Measurements from ENCODE around the gene TNIP2.
"Not testable (repeated sequence)": the region's sequence is repeated elsewhere in the genome, so short reads cannot be mapped to it uniquely, and the experiment has no call there.

Gene TNIP2

DNA sequence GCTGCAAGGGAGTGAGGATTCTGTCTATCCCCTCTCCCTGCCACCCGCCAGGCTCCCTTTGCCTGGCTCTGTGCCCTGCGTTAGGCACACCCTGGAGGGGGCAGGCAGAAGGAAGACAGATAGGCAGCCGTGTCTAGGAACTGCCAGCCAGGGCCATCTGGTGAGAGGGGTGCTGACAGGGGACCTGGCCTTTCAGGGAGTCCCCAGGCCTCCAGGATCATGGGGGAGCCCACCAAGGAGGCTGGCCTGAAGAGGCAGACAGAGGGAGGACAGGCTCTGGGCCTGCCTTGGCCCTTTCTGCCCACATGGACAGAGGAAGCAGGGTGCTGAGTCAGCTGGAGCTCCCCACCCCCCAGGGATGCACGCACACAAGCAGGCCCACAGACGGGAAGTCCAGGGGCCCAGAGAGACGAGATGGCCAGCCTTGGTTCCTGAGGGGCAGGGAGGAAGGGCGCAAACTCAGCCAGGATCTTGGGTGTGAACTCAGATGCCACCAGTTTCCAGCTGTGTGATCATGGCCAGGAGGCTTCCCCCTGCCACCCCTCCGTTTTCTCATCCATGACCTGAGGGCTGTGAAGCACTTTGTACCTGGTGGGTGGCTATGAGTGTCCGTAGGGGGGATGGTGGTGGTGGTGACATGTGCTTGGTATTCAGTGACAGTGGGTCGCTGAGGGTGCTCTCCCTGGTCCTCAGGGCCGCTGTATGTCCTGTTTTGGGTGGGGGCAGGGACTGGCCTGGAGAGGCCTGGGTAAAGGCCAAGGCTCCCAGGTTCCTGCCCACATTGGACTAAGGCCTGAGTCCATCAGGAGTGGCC lies 38.6 kb upstream of the TNIP2 start:
- DNase-seq (ENCODE audit: low read depth, low spot score): no peak

DNA sequence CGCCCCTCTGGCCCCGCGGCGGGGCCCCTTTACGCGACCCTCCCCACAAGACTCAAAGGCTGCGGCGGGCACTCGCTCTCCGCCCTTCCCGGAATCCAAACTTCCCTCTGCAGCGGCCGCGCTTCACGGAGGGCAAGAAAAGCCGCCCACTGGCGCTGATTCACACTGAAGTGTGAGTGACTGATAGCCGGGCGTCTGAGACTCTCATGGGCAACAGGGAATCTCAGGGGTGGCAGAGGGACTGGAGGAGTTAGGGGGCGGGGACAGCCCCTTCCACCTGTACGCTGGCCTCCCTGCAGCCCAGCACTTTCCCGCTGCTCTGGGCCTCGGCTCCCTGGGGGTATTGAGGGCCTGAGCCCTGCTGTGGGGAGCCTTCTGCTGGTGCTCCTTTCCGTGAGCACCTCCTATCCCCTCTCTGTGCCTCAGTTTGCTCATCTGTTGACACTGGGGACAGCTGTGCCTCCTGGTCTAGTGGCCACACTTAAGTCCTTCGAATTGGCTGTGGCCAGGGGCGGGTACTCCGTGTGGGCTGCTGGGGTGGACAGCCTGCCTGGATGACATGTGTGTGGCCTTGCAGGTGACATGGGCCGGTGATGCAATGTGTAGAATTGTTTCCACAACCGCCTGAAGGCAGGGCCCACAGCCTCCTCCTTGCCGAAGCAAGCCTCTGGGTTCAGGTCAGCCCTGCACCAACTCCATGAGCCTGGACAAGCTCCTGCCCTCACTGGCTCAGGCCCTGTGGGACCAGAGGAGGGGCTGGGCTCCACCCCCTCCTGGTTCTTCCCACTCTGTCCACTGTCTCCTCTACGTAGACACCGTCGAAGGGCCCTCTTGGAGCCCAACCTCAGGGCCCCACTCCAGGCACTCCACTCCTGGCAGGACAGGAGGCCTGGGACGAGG lies 37.7 kb upstream of the TNIP2 start:
- DNase-seq (ENCODE audit: low read depth, low spot score): no peak

DNA sequence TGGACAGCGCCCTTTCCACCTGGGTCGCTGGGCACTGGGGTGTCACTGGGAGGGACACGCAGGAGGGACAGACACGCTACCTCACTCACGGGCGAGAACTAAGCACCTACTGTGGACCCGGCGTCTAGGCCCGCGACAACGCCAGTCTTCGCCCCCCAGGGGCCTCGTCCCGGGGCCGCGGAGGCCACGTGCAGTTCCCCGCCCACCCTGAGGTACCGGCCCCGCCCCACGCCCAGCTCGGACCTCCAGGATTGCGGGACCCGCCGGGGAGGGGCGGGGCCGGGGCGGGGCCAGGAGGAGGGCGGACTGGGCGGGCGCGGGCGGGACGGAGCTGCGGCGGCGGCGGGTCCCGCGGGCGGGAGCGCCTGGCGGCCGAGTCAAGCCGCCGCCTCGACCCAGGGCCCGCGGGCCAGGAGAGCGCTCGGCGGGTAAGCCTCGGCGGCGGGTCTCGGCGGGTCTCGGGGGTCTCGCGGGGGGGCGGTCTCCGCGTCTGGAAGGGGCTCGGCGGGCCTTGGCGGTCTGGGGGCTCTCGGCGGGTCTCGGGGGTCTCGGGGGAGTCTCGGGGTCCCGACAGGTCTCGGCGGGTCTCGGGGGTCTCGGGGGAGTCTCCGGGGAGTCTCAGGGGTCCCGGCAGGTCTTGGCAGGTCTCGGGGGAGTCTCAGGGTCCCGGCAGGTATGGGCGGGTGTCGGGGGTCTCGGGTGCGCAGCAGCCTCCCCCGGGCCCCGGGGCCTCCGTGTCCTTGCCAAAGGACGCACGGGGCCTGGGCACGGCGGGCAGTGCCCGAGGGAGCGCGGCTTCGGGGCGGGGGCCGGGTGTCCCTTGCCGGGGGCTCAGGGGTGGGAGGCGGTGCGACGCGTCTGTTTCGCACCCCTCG lies 36.8 kb upstream of the TNIP2 start, which contains the start of gene SH3BP2:
SH3BP2 (plus strand) TSS at position 375 of the 875 bp plus-strand sequence. CDS start 27,533 bp downstream, outside the sequence.
- no peak for DNase-seq (ENCODE audit: low read depth, low spot score)

GRCh38 chr4:2792396-2792710 lies 36.2 kb upstream of the TNIP2 start:
- DNase-seq (ENCODE audit: low read depth, low spot score): no peak

- DNase-seq (ENCODE audit: low read depth, low spot score): no peak
Measured at GRCh38 chr4:2791518-2792395, 35.6 kb upstream of the TNIP2 start.

DNA sequence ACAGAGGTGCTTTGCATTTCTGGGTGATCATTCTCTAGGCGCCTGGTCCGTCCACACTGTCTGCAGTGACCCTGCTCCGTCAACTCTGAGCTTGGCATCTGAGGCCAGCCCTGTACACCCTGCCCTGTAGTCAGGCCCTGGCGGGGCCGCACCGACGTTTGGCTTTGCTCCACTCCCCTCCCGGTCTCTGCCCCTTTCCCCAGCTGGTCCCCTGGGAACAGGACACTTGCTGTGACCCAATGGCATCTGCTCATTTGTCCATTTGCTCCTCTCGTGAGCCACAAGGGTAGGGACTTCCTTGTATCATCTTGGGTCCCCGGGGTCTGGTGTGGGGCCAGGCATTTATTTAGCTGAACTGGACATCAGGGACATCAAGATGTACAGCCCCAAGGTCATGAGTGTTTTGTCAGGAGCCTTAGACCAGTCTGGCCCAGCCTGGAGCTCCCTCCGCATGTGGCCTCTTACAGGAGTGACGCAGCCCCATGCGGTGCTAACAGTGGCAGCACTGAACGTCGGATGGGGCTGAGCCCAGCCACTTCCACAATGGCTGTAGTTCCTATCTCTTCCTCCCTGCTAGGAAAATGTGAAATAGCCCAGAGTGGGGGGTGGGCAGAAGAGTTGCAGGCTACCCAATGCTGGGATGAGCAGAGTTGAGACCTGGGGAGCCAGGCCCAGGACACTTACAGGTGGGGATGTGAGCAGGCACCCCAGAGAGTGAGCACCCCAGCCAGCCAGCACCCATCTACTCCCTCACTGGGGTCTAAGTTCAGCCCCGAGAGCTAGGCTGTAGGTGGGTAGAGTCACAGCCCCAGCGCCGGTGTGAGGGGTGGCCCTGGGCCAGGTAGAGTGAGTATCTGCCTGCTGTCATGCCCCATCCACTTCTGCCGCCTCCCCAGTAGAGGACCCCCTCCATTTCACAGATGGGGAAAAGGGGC lies 34.7 kb upstream of the TNIP2 start:
- DNase-seq (ENCODE audit: low read depth, low spot score): no peak

- DNase-seq (ENCODE audit: low read depth, low spot score): no peak
Measured at GRCh38 chr4:2789793-2790582, 33.9 kb upstream of the TNIP2 start.

DNA sequence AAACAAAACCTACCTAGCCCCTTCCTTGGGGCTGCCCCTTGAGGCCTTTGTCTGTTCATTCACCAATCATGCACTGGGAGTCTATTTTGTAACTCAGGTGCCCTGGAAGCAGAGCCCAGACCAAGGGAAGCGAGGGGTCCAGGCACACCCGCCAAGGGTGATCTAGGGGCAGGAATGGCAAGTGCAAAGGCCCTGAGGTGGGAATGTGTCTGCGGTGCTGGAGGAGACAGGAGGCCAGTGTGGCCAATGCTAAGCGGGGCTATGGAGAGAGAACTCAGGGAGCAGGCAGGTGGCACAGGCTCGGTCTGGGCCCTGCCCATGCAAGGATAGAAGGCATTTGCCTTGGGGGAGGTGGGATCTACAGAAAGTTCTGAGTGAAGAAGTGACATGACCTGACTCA lies 33.2 kb upstream of the TNIP2 start:
- no peak for DNase-seq (ENCODE audit: low read depth, low spot score)

GRCh38 chr4:2788532-2789103 lies 32.5 kb upstream of the TNIP2 start:
- no peak for DNase-seq (ENCODE audit: low read depth, low spot score)

- DNase-seq (ENCODE audit: low read depth, low spot score): no peak
Measured at GRCh38 chr4:2788101-2788500, 32.0 kb upstream of the TNIP2 start.

DNA sequence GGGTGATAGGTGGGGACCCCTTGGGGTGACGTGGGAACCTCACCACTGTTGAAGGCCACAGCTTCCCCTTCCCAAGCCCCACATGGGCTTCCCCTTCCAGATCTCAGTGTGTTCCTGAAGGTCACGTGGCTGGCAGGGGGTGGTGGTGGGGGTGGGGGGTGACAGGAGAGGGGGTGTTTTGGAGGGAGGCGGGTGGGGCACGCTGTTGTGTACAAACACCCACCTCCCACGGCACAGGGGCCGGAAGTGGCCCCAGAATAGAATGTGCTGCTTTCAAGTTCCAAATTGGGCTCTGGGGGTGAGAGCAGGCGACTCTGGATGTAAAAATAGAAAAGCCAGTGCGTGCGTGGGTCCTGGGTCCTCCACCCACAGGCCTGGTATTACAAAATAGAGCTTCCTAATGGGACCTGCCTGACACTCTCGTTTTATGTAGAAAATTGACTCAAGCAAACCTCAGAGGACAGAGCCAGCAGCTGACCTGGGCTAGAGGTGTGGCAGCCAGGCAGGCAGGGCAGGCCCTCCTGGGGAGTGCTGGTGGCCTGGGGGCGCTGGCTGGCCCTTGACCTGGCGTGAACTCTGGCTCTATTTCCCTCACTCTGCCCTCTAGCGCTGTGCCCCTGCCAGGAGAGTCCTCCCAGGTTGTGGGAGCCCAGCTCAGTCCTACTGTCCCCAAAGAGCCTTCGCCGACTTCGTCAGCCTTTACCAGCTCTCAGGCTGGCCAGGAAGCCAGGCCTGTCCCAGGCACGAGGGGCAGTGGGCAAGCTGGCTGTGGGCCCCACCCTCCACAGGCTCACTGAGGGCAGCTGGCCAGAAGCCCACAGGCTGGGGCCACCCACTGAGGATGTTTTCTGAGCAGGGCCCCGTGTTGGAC lies 31.3 kb upstream of the TNIP2 start:
- no peak for DNase-seq (ENCODE audit: low read depth, low spot score)

GRCh38 chr4:2786794-2787229 lies 30.7 kb upstream of the TNIP2 start:
- no peak for DNase-seq (ENCODE audit: low read depth, low spot score)

- no peak for DNase-seq (ENCODE audit: low read depth, low spot score)
Measured at GRCh38 chr4:2786152-2786671, 30.1 kb upstream of the TNIP2 start.

DNA sequence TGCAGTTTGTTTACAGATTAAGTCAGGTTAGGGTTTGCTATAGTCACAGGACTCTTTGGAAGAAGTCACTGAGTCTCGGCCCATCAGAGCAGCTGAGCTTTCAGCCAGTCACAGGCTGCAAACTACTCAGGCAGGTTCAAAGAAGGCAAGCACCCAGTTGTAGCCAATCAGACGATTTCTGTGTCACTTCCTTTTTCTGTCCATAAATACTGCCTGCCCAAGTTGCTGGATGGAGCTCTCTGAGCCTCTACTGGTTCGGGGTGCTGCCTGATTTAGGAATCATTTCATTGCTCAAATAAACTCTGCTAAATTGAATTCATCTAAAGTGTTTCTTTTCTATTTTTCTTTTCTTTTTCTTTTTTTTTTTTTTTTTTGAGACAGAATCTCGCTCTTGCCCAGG lies 29.5 kb upstream of the TNIP2 start:
- no peak for DNase-seq (ENCODE audit: low read depth, low spot score)

- DNase-seq (ENCODE audit: low read depth, low spot score): no peak
Measured at GRCh38 chr4:2783790-2784189, 27.7 kb upstream of the TNIP2 start.

DNA sequence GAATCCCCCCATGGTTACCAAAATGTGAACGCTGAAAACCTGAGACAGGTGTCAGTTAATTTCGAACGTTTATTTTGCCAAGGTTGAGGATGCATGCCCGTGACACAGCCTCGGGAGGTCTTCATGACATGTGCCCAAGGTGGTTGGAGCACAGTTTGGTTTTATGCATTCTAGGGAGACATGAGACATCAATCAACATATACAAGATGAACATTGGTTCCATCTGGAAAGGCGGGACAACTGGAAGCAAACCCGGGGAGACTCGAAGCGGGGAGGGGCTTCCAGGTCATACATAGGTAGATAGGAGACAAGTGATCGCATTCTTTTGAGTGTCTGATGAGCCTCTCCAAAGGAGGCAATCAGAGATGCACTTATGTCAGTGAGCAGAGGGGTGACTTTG lies 25.8 kb upstream of the TNIP2 start:
- DNase-seq (ENCODE audit: low read depth, low spot score): no peak

- DNase-seq (ENCODE audit: low read depth, low spot score): not testable (repeated sequence)
Measured at GRCh38 chr4:2780643-2781042, 24.5 kb upstream of the TNIP2 start.
